ENCODE measurements around the gene PCBP3. TPM values are rescaled to one million over a fixed set of nuclear protein-coding genes. Genes with fewer than 3 reads are reported as not detected.

Gene PCBP3
- polyA plus RNA-seq, 1 donor (not counting 4 experiments of a cell fraction or from before 2014, with no cell fraction given): 0.25 TPM

DNA sequence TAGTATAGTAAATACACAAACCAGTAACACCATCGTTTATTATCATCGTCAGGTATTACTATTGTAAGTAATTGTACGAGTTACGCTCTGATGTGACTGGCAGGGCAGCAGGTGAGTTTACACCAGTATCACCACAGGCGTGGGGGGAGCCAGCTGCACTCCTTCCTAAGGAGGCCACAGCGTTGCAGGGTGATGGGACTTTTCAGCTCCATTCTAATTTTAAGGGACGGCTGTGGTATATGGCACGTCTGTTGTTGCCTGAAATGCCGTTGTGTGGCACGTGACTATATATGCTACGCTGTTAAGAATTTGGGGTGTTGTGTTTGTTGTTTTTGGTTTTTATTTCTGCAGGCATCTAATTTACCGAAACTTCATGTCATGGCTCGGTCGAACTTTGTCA, 173.3 kb downstream of the PCBP3 start:
- no peak for FAIRE-seq
- dilution Hi-C loops (cut with MboI; ENCODE audit: extremely low pct_ligation_motif_present, low sequenced_read_pairs): no loop called here

DNA sequence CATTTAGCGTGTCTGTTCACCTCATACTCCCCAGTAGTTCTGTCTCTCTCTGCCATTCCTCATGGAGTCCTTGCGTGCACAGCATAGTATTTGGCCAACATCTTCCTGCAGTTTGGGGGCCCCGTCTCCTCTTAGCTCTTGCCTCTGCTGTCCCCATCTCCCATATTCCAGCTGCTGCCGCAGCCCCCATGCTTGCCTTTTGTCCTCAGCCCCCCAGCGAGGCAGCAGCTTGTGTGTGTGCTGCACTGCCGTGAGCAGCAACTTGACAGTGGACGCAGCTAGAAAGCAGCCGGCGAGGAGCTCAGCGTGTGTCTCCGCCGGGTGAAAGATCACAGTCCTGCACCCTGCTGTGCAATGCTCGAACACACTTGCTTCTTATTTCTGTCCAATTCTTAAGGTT, 173.8 kb downstream of the PCBP3 start:
- FAIRE-seq: no peak
- peaks cover 21% of the 10 kb centered on the region for H3K4me1 ChIP-seq (ENCODE audit: control insufficient read depth, extremely low read depth, insufficient read depth, low read length)
- dilution Hi-C loops (cut with MboI; ENCODE audit: extremely low pct_ligation_motif_present, low sequenced_read_pairs): no loop called here

More for the DNA sequence above, 173.3 kb downstream of the PCBP3 start:
- H4K20me1 ChIP-seq (ENCODE audit: control insufficient read depth, extremely low read depth, insufficient read depth, low read length): no peaks in the 10 kb centered on the region
- no peak for DNase-seq (ENCODE audit: low read depth, low spot score)
- no peaks in the 10 kb centered on the region for H3K79me2 ChIP-seq (ENCODE audit: control insufficient read depth, insufficient read depth, low read length)
- H3K27me3 ChIP-seq (ENCODE audit: control insufficient read depth, extremely low read depth, insufficient read depth, low read length): peaks cover under 1% of the 10 kb centered on the region
- H3K4me3 ChIP-seq (ENCODE audit: control insufficient read depth in 2 of 3, extremely low read depth in 1 of 3, insufficient read depth in 2 of 3, low read depth in 1 of 3, low read length in 3 of 3): no peak overlapping the region
- H3K9me1 ChIP-seq (ENCODE audit: control insufficient read depth, extremely low read depth, insufficient read depth, low read length): no peaks in the 10 kb centered on the region
- no peak overlapping the region for H3K9ac ChIP-seq (ENCODE audit: control insufficient read depth, extremely low read depth, insufficient read depth, low read length)
- H3K9me3 ChIP-seq (ENCODE audit: control insufficient read depth, low read depth, low read length): peaks cover 4% of the 10 kb centered on the region
- peaks cover 19% of the 10 kb centered on the region for H3K4me1 ChIP-seq (ENCODE audit: control insufficient read depth, extremely low read depth, insufficient read depth, low read length)
- H2AFZ ChIP-seq (ENCODE audit: control insufficient read depth, low read length): no peak overlapping the region
- H3K4me2 ChIP-seq (ENCODE audit: control insufficient read depth, extremely low read depth, insufficient read depth, low read depth, low read length): no peak overlapping the region
- H3K36me3 ChIP-seq (ENCODE audit: control insufficient read depth in 2 of 2, extremely low read depth in 1 of 2, insufficient read depth in 2 of 2, low read length in 2 of 2): no peaks in the 10 kb centered on the region
- H3K27ac ChIP-seq (ENCODE audit: control insufficient read depth, insufficient read depth, low read length): no peak overlapping the region
- no peak for TF ChIP-seq EZH2 (IDR thresholded peaks at IDR 0.05; ENCODE audit: low read length)
- TF ChIP-seq, protein P1, sequence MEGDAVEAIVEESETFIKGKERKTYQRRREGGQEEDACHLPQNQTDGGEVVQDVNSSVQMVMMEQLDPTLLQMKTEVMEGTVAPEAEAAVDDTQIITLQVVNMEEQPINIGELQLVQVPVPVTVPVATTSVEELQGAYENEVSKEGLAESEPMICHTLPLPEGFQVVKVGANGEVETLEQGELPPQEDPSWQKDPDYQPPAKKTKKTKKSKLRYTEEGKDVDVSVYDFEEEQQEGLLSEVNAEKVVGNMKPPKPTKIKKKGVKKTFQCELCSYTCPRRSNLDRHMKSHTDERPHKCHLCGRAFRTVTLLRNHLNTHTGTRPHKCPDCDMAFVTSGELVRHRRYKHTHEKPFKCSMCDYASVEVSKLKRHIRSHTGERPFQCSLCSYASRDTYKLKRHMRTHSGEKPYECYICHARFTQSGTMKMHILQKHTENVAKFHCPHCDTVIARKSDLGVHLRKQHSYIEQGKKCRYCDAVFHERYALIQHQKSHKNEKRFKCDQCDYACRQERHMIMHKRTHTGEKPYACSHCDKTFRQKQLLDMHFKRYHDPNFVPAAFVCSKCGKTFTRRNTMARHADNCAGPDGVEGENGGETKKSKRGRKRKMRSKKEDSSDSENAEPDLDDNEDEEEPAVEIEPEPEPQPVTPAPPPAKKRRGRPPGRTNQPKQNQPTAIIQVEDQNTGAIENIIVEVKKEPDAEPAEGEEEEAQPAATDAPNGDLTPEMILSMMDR (optimal IDR thresholded peaks at IDR 0.05 in 1 of 3, IDR thresholded peaks at IDR 0.05 in 1 of 3, conservative IDR thresholded peaks at IDR 0.05 in 1 of 3; ENCODE audit: extremely low read depth in 1 of 3, insufficient read depth in 2 of 3, low read length in 3 of 3): no peak

More for the DNA sequence above, 173.8 kb downstream of the PCBP3 start:
- Histone ChIP-seq H3K27me3 (ENCODE audit: control insufficient read depth, extremely low read depth, insufficient read depth, low read length) (peaks cover 5% of the 10 kb centered on the region), H2AFZ (ENCODE audit: control insufficient read depth, low read length) (no peak overlapping the region), H3K9me1 (ENCODE audit: control insufficient read depth, extremely low read depth, insufficient read depth, low read length) (no peaks in the 10 kb centered on the region), H3K36me3 (ENCODE audit: control insufficient read depth in 2 of 2, extremely low read depth in 1 of 2, insufficient read depth in 2 of 2, low read length in 2 of 2) (no peaks in the 10 kb centered on the region), H4K20me1 (ENCODE audit: control insufficient read depth, extremely low read depth, insufficient read depth, low read length) (no peaks in the 10 kb centered on the region), H3K9me3 (ENCODE audit: control insufficient read depth, low read depth, low read length) (peaks cover 4% of the 10 kb centered on the region), H3K27ac (ENCODE audit: control insufficient read depth, insufficient read depth, low read length) (no peak overlapping the region), H3K9ac (ENCODE audit: control insufficient read depth, extremely low read depth, insufficient read depth, low read length) (no peak overlapping the region), H3K4me3 (ENCODE audit: control insufficient read depth in 2 of 3, extremely low read depth in 1 of 3, insufficient read depth in 2 of 3, low read depth in 1 of 3, low read length in 3 of 3) (no peak overlapping the region), H3K4me2 (ENCODE audit: control insufficient read depth, extremely low read depth, insufficient read depth, low read depth, low read length) (no peak overlapping the region), H3K79me2 (ENCODE audit: control insufficient read depth, insufficient read depth, low read length) (no peaks in the 10 kb centered on the region)
- DNase-seq (ENCODE audit: low read depth, low spot score): no peak
- no peak for TF ChIP-seq EZH2 (IDR thresholded peaks at IDR 0.05; ENCODE audit: low read length)
- TF ChIP-seq, protein P1 (optimal IDR thresholded peaks at IDR 0.05 in 1 of 3, IDR thresholded peaks at IDR 0.05 in 1 of 3, conservative IDR thresholded peaks at IDR 0.05 in 1 of 3; ENCODE audit: extremely low read depth in 1 of 3, insufficient read depth in 2 of 3, low read length in 3 of 3): no peak
